HEK293 (cell line): ENCODE data around the gene FXYD3.

Source experiments
- CTCF ChIP-seq: fragments of 450-650 bp; formaldehyde crosslinking; IDR thresholded peaks from 2 replicates; pipeline ENCODE4 v1.5.1; 2016; ENCODE audit warnings: missing biosample characterization, missing genetic modification characterization
- GLIS1 ChIP-seq: fragments of 450-650 bp; formaldehyde crosslinking; IDR thresholded peaks from 2 replicates; pipeline ENCODE4 v1.5.1; 2016; ENCODE audit warnings: missing biosample characterization, missing genetic modification characterization
- GLIS2 ChIP-seq: fragments of 450-650 bp; formaldehyde crosslinking; IDR thresholded peaks from 2 replicates; pipeline ENCODE4 v1.5.1; 2016; ENCODE audit warnings: missing biosample characterization, missing genetic modification characterization
- HOXA7 ChIP-seq: sonication (generic); formaldehyde crosslinking; IDR thresholded peaks from 2 replicates; pipeline ENCODE4 v1.8.1; 2022; ENCODE audit warnings: missing genetic modification reagents, borderline replicate concordance
- KLF10 ChIP-seq: fragments of 450-650 bp; IDR thresholded peaks from 2 replicates; pipeline ENCODE4 v1.5.1; 2018; ENCODE audit warnings: missing biosample characterization, mild to moderate bottlenecking, missing genetic modification characterization
- KLF17 ChIP-seq: fragments of 450-650 bp; formaldehyde crosslinking; IDR thresholded peaks from 2 replicates; pipeline ENCODE4 v1.5.1; 2016; ENCODE audit warnings: missing biosample characterization, missing genetic modification characterization
- KLF8 ChIP-seq: fragments of 450-650 bp; formaldehyde crosslinking; IDR thresholded peaks from 2 replicates; pipeline ENCODE4 v1.5.1; 2016; ENCODE audit warnings: missing biosample characterization, missing genetic modification characterization
- PBX3 ChIP-seq: sonication (generic); formaldehyde crosslinking; IDR thresholded peaks from 2 replicates; pipeline ENCODE4 v1.8.1; 2022; ENCODE audit warnings: mild to moderate bottlenecking, moderate library complexity, missing genetic modification reagents
- SP2 ChIP-seq: fragments of 450-650 bp; formaldehyde crosslinking; IDR thresholded peaks from 2 replicates; pipeline ENCODE4 v1.5.1; 2016; ENCODE audit warnings: missing biosample characterization, missing genetic modification characterization
- ZBTB26 ChIP-seq: fragments of 450-650 bp; formaldehyde crosslinking; optimal IDR thresholded peaks from 2 replicates; pipeline ENCODE3; 2016; ENCODE audit warnings: missing biosample characterization, mild to moderate bottlenecking, missing genetic modification characterization
- ZBTB48 ChIP-seq: fragments of 450-650 bp; formaldehyde crosslinking; IDR thresholded peaks from 2 replicates; pipeline ENCODE4 v1.5.1; 2016; ENCODE audit warnings: missing biosample characterization, missing genetic modification characterization
- ZBTB49 ChIP-seq: fragments of 450-650 bp; formaldehyde crosslinking; IDR thresholded peaks from 2 replicates; pipeline ENCODE4 v1.5.1; 2016; ENCODE audit warnings: missing biosample characterization, missing genetic modification characterization, low read depth
- ZBTB7A ChIP-seq: fragments of 450-650 bp; formaldehyde crosslinking; IDR thresholded peaks from 2 replicates; pipeline ENCODE4 v1.5.1; 2016; ENCODE audit warnings: low read depth, missing biosample characterization, missing genetic modification characterization
- ZFP3 ChIP-seq: fragments of 450-650 bp; formaldehyde crosslinking; IDR thresholded peaks from 2 replicates; pipeline ENCODE4 v1.5.1; 2016; ENCODE audit warnings: low read depth, missing biosample characterization, missing genetic modification characterization
- ZFP37 ChIP-seq: fragments of 450-650 bp; formaldehyde crosslinking; IDR thresholded peaks from 2 replicates; pipeline ENCODE4 v1.5.1; 2016; ENCODE audit warnings: missing biosample characterization, missing genetic modification characterization
- ZNF16 ChIP-seq: fragments of 450-650 bp; formaldehyde crosslinking; IDR thresholded peaks from 2 replicates; pipeline ENCODE4 v1.5.1; 2016; ENCODE audit warnings: low read depth, missing biosample characterization, missing genetic modification characterization
- ZNF292 ChIP-seq: fragments of 450-650 bp; formaldehyde crosslinking; IDR thresholded peaks from 2 replicates; pipeline ENCODE4 v1.5.1; 2016; ENCODE audit warnings: low read depth, missing biosample characterization, missing genetic modification characterization, borderline replicate concordance
- ZNF335 ChIP-seq: fragments of 450-650 bp; formaldehyde crosslinking; conservative IDR thresholded peaks from 2 replicates; pipeline ENCODE4 v1.5.1; 2016; ENCODE audit warnings: missing biosample characterization, missing genetic modification characterization
- ZNF394 ChIP-seq: fragments of 450-650 bp; formaldehyde crosslinking; IDR thresholded peaks from 2 replicates; pipeline ENCODE4 v1.5.1; 2016; ENCODE audit warnings: missing biosample characterization, missing genetic modification characterization, mild to moderate bottlenecking, moderate library complexity, borderline replicate concordance
- ZNF558 ChIP-seq: fragments of 450-650 bp; formaldehyde crosslinking; IDR thresholded peaks from 2 replicates; pipeline ENCODE4 v1.5.1; 2016; ENCODE audit warnings: missing biosample characterization, missing genetic modification characterization
- ZNF596 ChIP-seq: fragments of 450-650 bp; IDR thresholded peaks from 2 replicates; pipeline ENCODE4 v1.5.0; 2018; ENCODE audit warnings: missing biosample characterization, mild to moderate bottlenecking, missing genetic modification characterization, moderate library complexity
- ZNF639 ChIP-seq: fragments of 450-650 bp; formaldehyde crosslinking; IDR thresholded peaks from 2 replicates; pipeline ENCODE4 v1.5.1; 2016; ENCODE audit warnings: missing biosample characterization, missing genetic modification characterization
- ZNF654 ChIP-seq: fragments of 450-650 bp; formaldehyde crosslinking; IDR thresholded peaks from 2 replicates; pipeline ENCODE4 v1.5.1; 2016; ENCODE audit warnings: low read depth, missing biosample characterization, missing genetic modification characterization
- ZNF692 ChIP-seq: fragments of 450-650 bp; formaldehyde crosslinking; IDR thresholded peaks from 2 replicates; pipeline ENCODE4 v1.5.1; 2016; ENCODE audit warnings: missing biosample characterization, missing genetic modification characterization
- ZNF707 ChIP-seq: fragments of 450-650 bp; formaldehyde crosslinking; IDR thresholded peaks from 2 replicates; pipeline ENCODE4 v1.5.1; 2016; ENCODE audit warnings: missing biosample characterization, missing genetic modification characterization
- ZNF76 ChIP-seq: fragments of 450-650 bp; formaldehyde crosslinking; IDR thresholded peaks from 2 replicates; pipeline ENCODE4; 2016; ENCODE audit warnings: low read depth, missing biosample characterization, missing genetic modification characterization, borderline replicate concordance
- ZNF791 ChIP-seq: fragments of 450-650 bp; formaldehyde crosslinking; IDR thresholded peaks from 2 replicates; pipeline ENCODE4 v1.5.1; 2016; ENCODE audit warnings: missing biosample characterization, missing genetic modification characterization
- ZNF830 ChIP-seq: fragments of 450-650 bp; IDR thresholded peaks from 2 replicates; pipeline ENCODE4 v1.5.0; 2018; ENCODE audit warnings: missing biosample characterization, missing genetic modification characterization, low read depth, mild to moderate bottlenecking, moderate library complexity
- ZNF843 ChIP-seq: fragments of 450-650 bp; formaldehyde crosslinking; IDR thresholded peaks from 2 replicates; pipeline ENCODE4 v1.5.1; 2016; ENCODE audit warnings: missing biosample characterization, missing genetic modification characterization

FXYD3 gene

GRCh38 chr19:35114353-35115176 lies 1.1 kb upstream of the FXYD3 start (continued):
- TF ChIP-seq ZNF791 (tag by site-specific recombination) (no peak), ZNF394 (no peak), PBX3 (no peak), ZNF292 (tag by site-specific recombination) (no peak), GLIS2 (peak; percentile 79), ZFP3 (tag by site-specific recombination) (no peak), ZNF654 (tag by site-specific recombination) (peak; percentile 87), SP2 (tag by site-specific recombination) (peak; percentile 39; the same call in 1 of the 2 replicates), ZBTB7A (peak; percentile 100), ZNF707 (tag by site-specific recombination) (no peak), KLF8 (tag by site-specific recombination) (peak; percentile 93), ZNF335 (tag by site-specific recombination) (peak; percentile 71), ZNF692 (tag by site-specific recombination) (peak; percentile 70; the same call in 1 of the 2 replicates), ZFP37 (0 out of 2 replicates have a peak, but pooled peaks have one; percentile 48), ZBTB49 (no peak), GLIS1 (tag by site-specific recombination) (peak; percentile 57), ZNF558 (tag by site-specific recombination) (peak; percentile 13; the same call in 1 of the 2 replicates), KLF10 (tag by site-specific recombination) (no peak), CTCF (tag by site-specific recombination) (peak; percentile 98), HOXA7 (CRISPR knock-in tag) (no peak), ZNF596 (tag by site-specific recombination) (no peak), ZBTB48 (tag by site-specific recombination) (peak; percentile 98), KLF17 (tag by site-specific recombination) (peak; percentile 90), ZNF830 (no peak), ZNF843 (tag by site-specific recombination) (no peak), ZBTB26 (peak; percentile 32), ZNF16 (no peak), ZNF639 (peak; percentile 79), ZNF76 (tag by site-specific recombination) (peak; percentile 77)
